NCI-H774 (cell line): ENCODE data around the gene OSBPL10.

Source experiments
- DNase-seq: peaks from one replicate; lab custom pipeline; 2025; lab: John Stamatoyannopoulos, UW

Gene OSBPL10

DNA sequence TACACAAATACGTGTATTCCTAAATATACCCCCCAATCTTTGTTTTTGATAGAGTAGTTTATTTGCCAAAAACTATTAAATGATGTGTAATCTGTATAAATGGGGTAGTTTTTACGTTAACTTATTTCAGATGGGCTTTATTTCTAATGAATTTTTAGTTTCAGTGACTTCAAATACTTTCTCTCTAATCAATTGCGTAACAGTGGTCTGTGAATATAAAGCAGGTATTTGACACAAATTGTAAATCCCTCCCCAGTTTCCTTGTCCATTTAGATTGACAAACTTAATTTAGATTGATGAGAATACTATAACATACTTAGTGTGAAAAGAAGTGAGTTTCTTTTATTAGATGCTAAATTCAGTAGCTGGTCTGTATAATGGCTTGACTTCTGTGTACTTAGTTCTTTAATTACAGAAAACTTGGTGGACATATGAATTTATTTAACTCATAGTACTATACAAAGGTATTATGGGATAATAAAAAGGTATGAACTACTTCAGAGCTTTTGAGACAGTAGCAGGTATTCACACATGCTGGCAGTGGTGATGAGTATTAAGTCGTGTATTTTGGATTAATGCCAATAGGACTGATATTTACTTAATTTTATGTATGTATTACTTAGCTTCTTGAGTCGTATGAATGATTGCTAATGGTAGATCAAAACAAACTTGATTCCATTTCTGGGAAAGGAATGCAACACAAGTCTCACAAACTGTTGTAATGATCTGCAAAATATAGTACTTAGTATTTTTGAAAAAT is 366.7 kb downstream of the OSBPL10 start:
- DNase-seq: no peak

DNA sequence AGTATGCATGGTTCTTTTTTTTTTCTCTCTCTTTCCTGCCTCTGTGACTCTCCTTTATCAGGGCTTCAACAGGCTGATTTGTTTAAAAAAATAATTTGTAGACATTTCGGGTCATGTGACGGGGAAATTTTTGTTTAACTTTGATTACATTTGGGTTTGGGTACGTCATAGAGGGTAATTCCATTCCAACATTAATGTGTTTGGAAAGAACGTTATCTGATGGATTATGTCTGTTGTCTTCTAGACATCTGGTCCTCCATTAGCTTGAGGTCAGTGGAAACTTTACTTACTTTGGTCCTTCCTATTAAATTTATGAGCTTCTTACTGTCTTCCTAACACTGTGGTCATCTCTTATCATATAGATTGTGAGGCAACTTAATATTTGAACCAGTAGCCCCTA is 367.4 kb downstream of the OSBPL10 start:
- no peak for DNase-seq

DNA sequence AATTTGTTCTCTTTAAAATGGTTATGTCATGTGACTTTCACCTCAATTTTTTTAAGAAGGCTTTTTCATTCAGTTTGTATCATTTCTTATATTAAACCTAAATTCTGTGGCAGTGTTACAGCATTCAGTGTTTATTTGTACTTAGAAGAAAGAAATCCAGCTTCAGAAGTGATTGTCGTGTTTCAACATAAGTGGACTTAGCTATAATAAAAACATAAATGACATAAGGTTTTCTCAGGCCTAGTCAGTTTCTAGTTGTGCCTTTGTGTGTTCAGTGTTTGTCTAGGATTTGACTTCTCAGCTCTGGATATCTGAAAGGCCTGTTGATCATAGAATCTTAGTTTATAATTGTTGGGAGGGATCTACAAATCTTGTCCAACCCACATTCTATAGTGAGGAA is 367.9 kb downstream of the OSBPL10 start:
- no peak for DNase-seq
